ENCODE measurements around the gene SLC16A12.
"Not testable (repeated sequence)": the region's sequence is repeated elsewhere in the genome, so short reads cannot be mapped to it uniquely, and the experiment has no call there.

SLC16A12 gene

GRCh38 chr10:89395141-89395540, 140.3 kb downstream of the SLC16A12 start:
- Histone ChIP-seq H3K36me3 (replicated peaks; ENCODE audit: low read depth, low read length) (no peaks in the 10 kb centered on the region), H3K27ac (ENCODE audit: low read length) (no peak overlapping the region), H3K4me2 (ENCODE audit: low read length) (no peak overlapping the region)

DNA sequence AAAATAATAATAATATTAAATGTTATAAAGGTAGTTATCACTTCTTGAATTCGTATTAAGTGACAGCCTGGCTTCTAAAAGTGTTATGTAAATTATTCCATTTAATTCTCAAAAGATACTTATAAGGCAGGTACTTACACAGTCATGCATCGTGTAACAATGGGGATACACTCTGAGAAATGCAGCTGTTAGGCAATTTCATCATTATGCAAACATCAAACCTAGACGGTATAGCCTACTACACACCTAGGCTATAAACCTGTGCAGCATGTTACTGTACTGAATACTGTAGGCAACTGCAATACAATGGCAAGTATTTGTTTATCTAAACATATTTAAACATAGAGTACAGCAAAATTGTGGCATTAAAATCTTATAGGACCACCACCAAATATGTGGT, 141.5 kb downstream of the SLC16A12 start:
- Histone ChIP-seq H3K4me3 (ENCODE audit: low read length) (no peak overlapping the region), H3K27me3 (ENCODE audit: low read depth, low read length) (no peaks in the 10 kb centered on the region), H4K20me1 (ENCODE audit: insufficient read depth, low read length) (no peaks in the 10 kb centered on the region), H2AFZ (ENCODE audit: low read depth, low read length) (no peak overlapping the region), H3K4me1 (ENCODE audit: low read length) (peaks cover 12% of the 10 kb centered on the region), H3K4me2 (ENCODE audit: low read length) (no peak overlapping the region), H3K9me3 (ENCODE audit: insufficient read depth, low read length) (no peaks in the 10 kb centered on the region), H3K36me3 (replicated peaks; ENCODE audit: low read depth, low read length) (no peaks in the 10 kb centered on the region), H3K27ac (ENCODE audit: low read length) (no peak overlapping the region), H3K79me2 (ENCODE audit: low read length) (no peaks in the 10 kb centered on the region), H3K9ac (ENCODE audit: low read length) (no peak overlapping the region)
- TF ChIP-seq, protein P1, sequence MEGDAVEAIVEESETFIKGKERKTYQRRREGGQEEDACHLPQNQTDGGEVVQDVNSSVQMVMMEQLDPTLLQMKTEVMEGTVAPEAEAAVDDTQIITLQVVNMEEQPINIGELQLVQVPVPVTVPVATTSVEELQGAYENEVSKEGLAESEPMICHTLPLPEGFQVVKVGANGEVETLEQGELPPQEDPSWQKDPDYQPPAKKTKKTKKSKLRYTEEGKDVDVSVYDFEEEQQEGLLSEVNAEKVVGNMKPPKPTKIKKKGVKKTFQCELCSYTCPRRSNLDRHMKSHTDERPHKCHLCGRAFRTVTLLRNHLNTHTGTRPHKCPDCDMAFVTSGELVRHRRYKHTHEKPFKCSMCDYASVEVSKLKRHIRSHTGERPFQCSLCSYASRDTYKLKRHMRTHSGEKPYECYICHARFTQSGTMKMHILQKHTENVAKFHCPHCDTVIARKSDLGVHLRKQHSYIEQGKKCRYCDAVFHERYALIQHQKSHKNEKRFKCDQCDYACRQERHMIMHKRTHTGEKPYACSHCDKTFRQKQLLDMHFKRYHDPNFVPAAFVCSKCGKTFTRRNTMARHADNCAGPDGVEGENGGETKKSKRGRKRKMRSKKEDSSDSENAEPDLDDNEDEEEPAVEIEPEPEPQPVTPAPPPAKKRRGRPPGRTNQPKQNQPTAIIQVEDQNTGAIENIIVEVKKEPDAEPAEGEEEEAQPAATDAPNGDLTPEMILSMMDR (IDR thresholded peaks at IDR 0.05; ENCODE audit: low read depth, low read length): no peak

More at GRCh38 chr10:89395141-89395540, 140.3 kb downstream of the SLC16A12 start:
- Histone ChIP-seq H2AFZ (ENCODE audit: low read depth, low read length) (no peak overlapping the region), H3K9ac (ENCODE audit: low read length) (no peak overlapping the region), H3K4me1 (ENCODE audit: low read length) (peaks cover 12% of the 10 kb centered on the region), H3K79me2 (ENCODE audit: low read length) (no peaks in the 10 kb centered on the region), H3K4me3 (ENCODE audit: low read length) (no peak overlapping the region), H4K20me1 (ENCODE audit: insufficient read depth, low read length) (no peaks in the 10 kb centered on the region), H3K27me3 (ENCODE audit: low read depth, low read length) (no peaks in the 10 kb centered on the region), H3K9me3 (ENCODE audit: insufficient read depth, low read length) (no peaks in the 10 kb centered on the region)
- TF ChIP-seq EZH2phosphoT487 (IDR thresholded peaks at IDR 0.05; ENCODE audit: low read depth): no peak
- TF ChIP-seq, protein P1 (IDR thresholded peaks at IDR 0.05; ENCODE audit: low read depth, low read length): no peak

DNA sequence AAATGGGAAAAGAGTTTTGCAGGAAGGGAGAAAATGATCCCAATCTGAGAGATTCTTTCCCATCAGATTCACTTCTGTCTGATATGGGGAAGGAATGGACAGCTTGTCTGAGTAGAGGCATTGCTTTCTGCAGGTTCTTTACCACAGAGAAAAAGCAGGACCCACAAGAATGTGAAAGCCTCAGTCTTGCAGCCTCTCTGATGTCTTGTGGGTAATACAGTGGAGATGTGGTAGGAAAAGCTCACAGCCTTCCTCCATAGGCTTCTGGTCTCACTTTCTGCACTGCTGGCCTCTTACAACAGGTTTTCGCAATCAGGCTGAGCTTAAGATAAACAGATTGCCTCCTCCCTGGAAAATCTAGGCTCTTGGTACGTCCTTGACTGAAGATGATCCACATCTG, 142.4 kb downstream of the SLC16A12 start:
- no peaks in the 10 kb centered on the region for H3K27me3 ChIP-seq (ENCODE audit: low read depth, low read length)
- no peak overlapping the region for H3K9ac ChIP-seq (ENCODE audit: low read length)
- TF ChIP-seq EZH2phosphoT487 (IDR thresholded peaks at IDR 0.05; ENCODE audit: low read depth): no peak
- TF ChIP-seq, protein P1 (IDR thresholded peaks at IDR 0.05; ENCODE audit: low read depth, low read length): no peak
- no peak overlapping the region for H3K27ac ChIP-seq (ENCODE audit: low read length)
- H3K9me3 ChIP-seq (ENCODE audit: insufficient read depth, low read length): no peaks in the 10 kb centered on the region
- no peaks in the 10 kb centered on the region for H4K20me1 ChIP-seq (ENCODE audit: insufficient read depth, low read length)
- H2AFZ ChIP-seq (ENCODE audit: low read depth, low read length): no peak overlapping the region
- H3K36me3 ChIP-seq (replicated peaks; ENCODE audit: low read depth, low read length): no peaks in the 10 kb centered on the region
- peaks cover 12% of the 10 kb centered on the region for H3K4me1 ChIP-seq (ENCODE audit: low read length)
- H3K79me2 ChIP-seq (ENCODE audit: low read length): no peaks in the 10 kb centered on the region
- peak overlapping the region; percentile 72; the same call in 1 of the 2 replicates for H3K4me3 ChIP-seq (ENCODE audit: low read length)
- H3K4me2 ChIP-seq (ENCODE audit: low read length): peak overlapping the region; percentile 83

DNA sequence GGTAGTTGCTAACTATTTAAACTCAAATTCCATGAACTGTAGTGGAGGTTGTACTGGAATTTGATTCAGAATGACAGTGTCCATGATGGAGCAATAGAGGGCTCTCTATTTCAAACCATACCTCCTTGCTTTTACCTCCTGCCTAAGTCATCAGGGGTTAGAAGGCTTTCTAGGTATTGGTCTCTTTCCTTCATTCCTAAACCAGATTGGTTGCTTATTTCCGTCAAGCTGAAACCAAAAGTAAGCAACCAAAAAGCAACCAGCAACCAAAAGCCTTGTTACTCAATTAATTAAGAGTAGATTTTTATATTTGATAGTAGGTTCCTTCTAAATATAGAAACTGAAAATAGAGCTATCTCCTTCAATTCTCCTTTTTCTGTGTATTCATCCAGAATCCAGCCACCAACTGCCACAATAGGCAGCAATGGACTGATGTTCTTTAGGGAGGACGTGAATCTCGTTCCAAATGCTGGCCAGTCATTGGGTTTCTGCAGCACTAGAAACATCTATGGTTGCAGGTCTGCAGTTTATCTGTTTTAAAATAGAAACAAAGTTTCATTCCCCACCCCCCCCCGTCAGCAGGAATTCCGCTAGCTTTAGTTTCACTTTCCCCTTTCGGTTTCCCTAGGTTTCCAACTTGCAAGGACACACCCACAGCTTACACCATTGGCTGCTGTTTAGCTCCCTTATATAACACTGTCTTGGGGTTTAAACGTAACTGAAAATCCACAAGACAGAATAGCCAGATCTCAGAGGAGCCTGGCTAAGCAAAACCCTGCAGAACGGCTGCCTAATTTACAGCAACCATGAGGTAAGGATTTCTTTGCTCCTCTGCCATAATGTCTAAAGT, 143.3 kb downstream of the SLC16A12 start, which contains the start of gene IFIT1:
TSS of gene IFIT1 (plus strand) at position 717 of the 850 bp plus-strand sequence. CDS start at position 807, 90 bp downstream.
- Histone ChIP-seq H3K9ac (ENCODE audit: low read length) (peak within 1 kb of the TSS; percentile 37; the same call in 1 of the 2 replicates), H3K36me3 (replicated peaks; ENCODE audit: low read depth, low read length) (no peaks in the 10 kb centered on the region), H3K27ac (ENCODE audit: low read length) (no peak within 1 kb of the TSS), H4K20me1 (ENCODE audit: insufficient read depth, low read length) (no peaks in the 10 kb centered on the region), H3K4me1 (ENCODE audit: low read length) (peaks cover 12% of the 10 kb centered on the region), H3K9me3 (ENCODE audit: insufficient read depth, low read length) (no peaks in the 10 kb centered on the region), H3K27me3 (ENCODE audit: low read depth, low read length) (no peaks in the 10 kb centered on the region), H3K4me2 (ENCODE audit: low read length) (peak within 1 kb of the TSS; percentile 83), H3K4me3 (ENCODE audit: low read length) (peak within 1 kb of the TSS; percentile 72), H3K79me2 (ENCODE audit: low read length) (no peaks in the 10 kb centered on the region), H2AFZ (ENCODE audit: low read depth, low read length) (peak within 1 kb of the TSS; percentile 47; the same call in 1 of the 2 replicates)
- no peak for TF ChIP-seq EZH2phosphoT487 (IDR thresholded peaks at IDR 0.05; ENCODE audit: low read depth)
- TF ChIP-seq, protein P1 (IDR thresholded peaks at IDR 0.05; ENCODE audit: low read depth, low read length): no peak

GRCh38 chr10:89391226-89391576, 144.2 kb downstream of the SLC16A12 start:
- not testable (repeated sequence) for H3K27ac ChIP-seq (ENCODE audit: low read length); H3K36me3 ChIP-seq (replicated peaks; ENCODE audit: low read depth, low read length); H3K4me3 ChIP-seq (ENCODE audit: low read length); H2AFZ ChIP-seq (ENCODE audit: low read depth, low read length); H4K20me1 ChIP-seq (ENCODE audit: insufficient read depth, low read length); H3K79me2 ChIP-seq (ENCODE audit: low read length); H3K9me3 ChIP-seq (ENCODE audit: insufficient read depth, low read length); H3K4me2 ChIP-seq (ENCODE audit: low read length); H3K27me3 ChIP-seq (ENCODE audit: low read depth, low read length); H3K9ac ChIP-seq (ENCODE audit: low read length)
- H3K4me1 ChIP-seq (ENCODE audit: low read length): peaks cover 12% of the 10 kb centered on the region
